Measurements from ENCODE around the gene CCDC8.

GRCh38 chr19:46390121-46390858 is 23.1 kb downstream of the CCDC8 start:
- TF ChIP-seq CTCF (IDR thresholded peaks at IDR 0.05; ENCODE audit: poor library complexity, severe bottlenecking) (no peak), POLR2AphosphoS5 (IDR thresholded peaks at IDR 0.05) (no peak), EZH2 (IDR thresholded peaks at IDR 0.05; ENCODE audit: borderline replicate concordance, insufficient read depth, low read length, poor library complexity, severe bottlenecking) (no peak), MXI1 (conservative IDR thresholded peaks at IDR 0.05; ENCODE audit: poor library complexity, severe bottlenecking) (no peak), RAD21 (conservative IDR thresholded peaks at IDR 0.05) (no peak)

Measured in neural cell (in vitro differentiated cells).